Suprapubic skin (tissue), 4 donors: ENCODE data around the gene GPC5. TPM values are rescaled to one million over a fixed set of nuclear protein-coding genes. Genes with fewer than 3 reads are reported as not detected.

ENCODE experiments used
- DNase-seq, 2 donors: peaks; one replicate each; pipeline ENCODE4 v3.0.0-alpha.2; 2019; ENCODE audit warnings: low spot score in 2 of 2
- H3K27ac ChIP-seq: fragments of 200-600 bp; sonication (generic); one replicate; pipeline ENCODE4 v1.5.1; 2019
- H3K27me3 ChIP-seq: fragments of 200-600 bp; sonication (generic); one replicate; pipeline ENCODE4 v1.5.1; 2019
- H3K36me3 ChIP-seq: fragments of 200-600 bp; sonication (generic); one replicate; pipeline ENCODE4 v1.5.1; 2019
- H3K4me1 ChIP-seq: fragments of 200-600 bp; sonication (generic); one replicate; pipeline ENCODE4 v1.5.1; 2019
- H3K4me3 ChIP-seq: fragments of 200-600 bp; sonication (generic); one replicate; pipeline ENCODE4 v1.5.1; 2019; ENCODE audit warnings: mild to moderate bottlenecking
- H3K9me3 ChIP-seq: fragments of 200-600 bp; sonication (generic); one replicate; pipeline ENCODE4 v1.5.1; 2019
- EP300 ChIP-seq: sonication (generic); formaldehyde crosslinking; IDR thresholded peaks from one replicate; pipeline ENCODE4 v1.6.1; 2017; ENCODE audit warnings: antibody characterized with exemption
- POLR2A ChIP-seq, 2 donors: fragments of 450-650 bp; IDR thresholded peaks; one replicate each; pipeline ENCODE4 v1.6.1; 2017; ENCODE audit warnings: antibody characterized with exemption in 2 of 2, mild to moderate bottlenecking in 2 of 2, moderate library complexity in 2 of 2
- POLR2AphosphoS5 ChIP-seq, 3 donors: sonication (generic); formaldehyde crosslinking; IDR thresholded peaks; one replicate each; pipeline ENCODE4 v1.6.1; 2017; ENCODE audit warnings: antibody characterized with exemption in 3 of 3
- WGBS: methylation state at CpG from one replicate; pipeline ENCODE4 v1.1.5; 2018; 5-methylcytosine and 5-hydroxymethylcytosine counted together
- total RNA-seq, 4 donors: library from RNA; depleted of rRNA; stranded (reverse); fragments of >200 nt; gene quantifications; one replicate each; pipeline ENCODE4 v1.1.0, GENCODE V29; 2016
- TF ChIP-seq, protein P1 (sequence below), 2 donors: fragments of 200-600 bp in 1 of 2; fragments of 450-650 bp in 1 of 2; sonication (generic) in 1 of 2; IDR thresholded peaks; one replicate each; pipeline ENCODE4 v1.5.1; 2016 to 2019; ENCODE audit warnings: antibody characterized with exemption in 2 of 2, mild to moderate bottlenecking in 1 of 2, moderate library complexity in 1 of 2

Gene GPC5
- total RNA-seq, 4 donors from 2014 or later, result 0.55 TPM; not detected in 3

DNA sequence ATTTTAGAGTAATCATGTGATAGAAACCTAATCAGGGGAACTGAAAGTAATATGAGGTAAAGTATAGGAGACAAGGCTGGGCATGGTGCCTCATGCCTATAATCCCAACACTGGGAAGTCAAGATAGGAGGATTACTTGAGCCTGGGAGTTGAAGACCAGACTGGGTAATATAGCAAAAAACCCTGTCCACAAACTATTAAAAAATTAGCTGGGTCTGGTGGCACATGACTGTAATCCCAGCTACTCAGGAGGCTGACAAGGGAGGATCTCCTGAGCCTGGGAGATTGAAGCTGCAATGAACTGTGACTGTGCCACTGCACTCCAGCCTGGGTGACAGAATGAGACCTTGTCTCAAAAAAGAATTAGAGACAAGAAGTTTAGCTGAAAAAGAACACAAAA is 469.9 kb downstream of the GPC5 start:
- Histone ChIP-seq H3K27me3 (no peaks in the 10 kb centered on the region), H3K9me3 (no peaks in the 10 kb centered on the region), H3K27ac (no peak overlapping the region), H3K4me3 (no peak overlapping the region), H3K4me1 (no peaks in the 10 kb centered on the region), H3K36me3 (no peaks in the 10 kb centered on the region)
- no peak for DNase-seq
- no peak for TF ChIP-seq POLR2AphosphoS5 (IDR thresholded peaks at IDR 0.05)
- TF ChIP-seq, protein P1, sequence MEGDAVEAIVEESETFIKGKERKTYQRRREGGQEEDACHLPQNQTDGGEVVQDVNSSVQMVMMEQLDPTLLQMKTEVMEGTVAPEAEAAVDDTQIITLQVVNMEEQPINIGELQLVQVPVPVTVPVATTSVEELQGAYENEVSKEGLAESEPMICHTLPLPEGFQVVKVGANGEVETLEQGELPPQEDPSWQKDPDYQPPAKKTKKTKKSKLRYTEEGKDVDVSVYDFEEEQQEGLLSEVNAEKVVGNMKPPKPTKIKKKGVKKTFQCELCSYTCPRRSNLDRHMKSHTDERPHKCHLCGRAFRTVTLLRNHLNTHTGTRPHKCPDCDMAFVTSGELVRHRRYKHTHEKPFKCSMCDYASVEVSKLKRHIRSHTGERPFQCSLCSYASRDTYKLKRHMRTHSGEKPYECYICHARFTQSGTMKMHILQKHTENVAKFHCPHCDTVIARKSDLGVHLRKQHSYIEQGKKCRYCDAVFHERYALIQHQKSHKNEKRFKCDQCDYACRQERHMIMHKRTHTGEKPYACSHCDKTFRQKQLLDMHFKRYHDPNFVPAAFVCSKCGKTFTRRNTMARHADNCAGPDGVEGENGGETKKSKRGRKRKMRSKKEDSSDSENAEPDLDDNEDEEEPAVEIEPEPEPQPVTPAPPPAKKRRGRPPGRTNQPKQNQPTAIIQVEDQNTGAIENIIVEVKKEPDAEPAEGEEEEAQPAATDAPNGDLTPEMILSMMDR (IDR thresholded peaks at IDR 0.05), result no peak
- no peak for TF ChIP-seq EP300
- TF ChIP-seq POLR2A (IDR thresholded peaks at IDR 0.05), result no peak

DNA sequence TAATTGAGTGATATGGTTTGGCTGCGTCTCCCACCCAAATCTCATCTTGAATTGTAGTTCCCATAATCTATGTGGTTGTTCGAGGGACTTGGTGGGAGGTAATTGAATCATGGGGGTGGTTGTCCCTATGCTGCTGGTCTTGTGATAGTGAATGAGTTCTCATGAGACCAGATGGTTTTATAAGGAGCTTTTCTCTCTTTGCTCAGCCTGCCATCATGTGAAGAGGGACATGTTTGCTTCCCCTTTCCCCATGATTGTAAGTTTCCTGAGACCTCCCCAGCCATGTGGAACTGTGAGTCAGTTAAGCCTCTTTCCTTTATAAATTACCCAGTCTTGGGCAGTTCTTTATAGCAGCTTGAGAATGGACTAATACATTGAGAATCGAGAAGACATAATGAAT is 480.1 kb downstream of the GPC5 start:
- Histone ChIP-seq H3K27ac (no peak overlapping the region), H3K27me3 (no peaks in the 10 kb centered on the region), H3K4me1 (no peaks in the 10 kb centered on the region), H3K36me3 (no peaks in the 10 kb centered on the region), H3K4me3 (no peak overlapping the region), H3K9me3 (no peaks in the 10 kb centered on the region)
- no peak for TF ChIP-seq POLR2AphosphoS5 (IDR thresholded peaks at IDR 0.05)
- TF ChIP-seq EP300, result no peak
- TF ChIP-seq, protein P1 (IDR thresholded peaks at IDR 0.05), result no peak
- no peak for TF ChIP-seq POLR2A (IDR thresholded peaks at IDR 0.05)
- no peak for DNase-seq
- WGBS, result 88% methylated on average over 3 of the region's 3 CpGs

DNA sequence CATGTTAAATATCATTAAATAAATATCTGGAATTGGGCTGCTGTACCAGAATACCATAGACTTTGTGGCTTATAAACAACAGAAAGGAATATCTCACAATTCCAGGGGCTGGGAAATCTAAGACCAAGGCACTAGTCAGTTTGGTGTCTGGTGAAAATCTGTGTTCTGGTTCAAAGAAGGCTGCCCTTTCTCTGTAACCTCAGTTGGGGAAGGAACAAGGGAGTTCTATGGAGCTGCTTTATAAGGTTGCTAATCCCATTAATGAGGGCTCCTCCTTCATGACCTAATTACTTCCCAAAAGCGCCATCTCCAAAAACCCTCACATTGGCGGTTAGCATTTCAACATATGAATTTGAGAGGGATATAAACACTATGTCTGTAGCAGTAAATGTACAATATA is 480.9 kb downstream of the GPC5 start:
- TF ChIP-seq POLR2AphosphoS5 (IDR thresholded peaks at IDR 0.05), result no peak
- TF ChIP-seq POLR2A (IDR thresholded peaks at IDR 0.05), result no peak
- TF ChIP-seq EP300, result no peak
- TF ChIP-seq, protein P1 (IDR thresholded peaks at IDR 0.05), result no peak
- 94% methylated on average over 2 of the region's 2 CpGs for WGBS
- H3K4me1 ChIP-seq, result no peaks in the 10 kb centered on the region

DNA sequence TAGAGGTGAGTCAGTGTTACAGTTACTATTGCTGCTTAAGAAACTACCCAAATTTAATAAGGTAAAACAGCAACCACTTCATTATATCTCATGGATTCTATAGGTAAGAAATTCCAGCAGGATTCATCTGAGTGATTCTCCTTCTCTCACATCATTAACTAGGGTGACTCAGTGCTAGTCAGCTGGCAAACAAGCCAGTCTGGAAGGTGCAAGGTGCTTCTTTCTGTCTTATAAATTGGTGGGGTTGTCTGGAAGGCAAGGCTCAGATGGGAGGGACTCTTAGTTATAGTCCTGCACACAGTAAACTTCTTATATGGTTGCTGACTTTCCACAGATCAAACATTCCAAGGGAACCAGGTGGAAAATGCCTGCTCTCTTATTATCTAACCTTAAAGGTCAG is 484.5 kb downstream of the GPC5 start:
- H3K4me1 ChIP-seq, result no peaks in the 10 kb centered on the region
- H3K27me3 ChIP-seq, result no peaks in the 10 kb centered on the region
- H3K4me3 ChIP-seq, result no peak overlapping the region
- no peak for DNase-seq
- H3K36me3 ChIP-seq, result no peaks in the 10 kb centered on the region
- no peaks in the 10 kb centered on the region for H3K9me3 ChIP-seq
- H3K27ac ChIP-seq, result no peak overlapping the region
- TF ChIP-seq POLR2A (IDR thresholded peaks at IDR 0.05), result no peak
- TF ChIP-seq, protein P1 (IDR thresholded peaks at IDR 0.05), result no peak
- TF ChIP-seq POLR2AphosphoS5 (IDR thresholded peaks at IDR 0.05), result no peak
- TF ChIP-seq EP300, result no peak

More for the DNA sequence above, 480.9 kb downstream of the GPC5 start:
- no peak for DNase-seq
- Histone ChIP-seq H3K27me3 (no peaks in the 10 kb centered on the region), H3K27ac (no peak overlapping the region), H3K9me3 (no peaks in the 10 kb centered on the region), H3K36me3 (no peaks in the 10 kb centered on the region), H3K4me3 (no peak overlapping the region)

DNA sequence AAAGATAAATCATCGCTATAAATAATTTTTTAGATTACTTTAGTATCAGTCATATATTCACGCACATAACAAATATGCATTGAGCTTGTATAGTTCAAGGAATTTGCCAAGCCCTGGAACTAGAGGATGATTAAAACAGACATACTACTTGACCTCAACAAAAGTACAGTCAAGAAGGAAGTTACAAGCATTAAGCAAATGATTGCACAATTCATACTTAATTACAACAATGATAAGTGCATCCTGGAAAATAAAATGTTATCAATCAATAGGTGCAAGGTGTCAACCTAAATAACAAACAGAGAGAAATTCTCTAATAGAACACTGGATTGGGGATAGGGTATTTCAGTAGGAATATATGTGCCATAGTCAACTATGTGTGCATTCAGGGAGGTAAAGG is 491.2 kb downstream of the GPC5 start:
- Histone ChIP-seq H3K27me3 (no peaks in the 10 kb centered on the region), H3K9me3 (no peaks in the 10 kb centered on the region), H3K4me1 (no peaks in the 10 kb centered on the region), H3K4me3 (no peak overlapping the region), H3K27ac (no peak overlapping the region), H3K36me3 (no peaks in the 10 kb centered on the region)
- WGBS, result 83% methylated on average over 2 of the region's 2 CpGs
- TF ChIP-seq EP300 (no peak), POLR2AphosphoS5 (IDR thresholded peaks at IDR 0.05) (no peak), POLR2A (IDR thresholded peaks at IDR 0.05) (no peak)
- TF ChIP-seq, protein P1 (IDR thresholded peaks at IDR 0.05), result no peak
- DNase-seq, result no peak
